ENCODE measurements around the gene MYCBP. TPM values are rescaled to one million over a fixed set of nuclear protein-coding genes. Genes with fewer than 3 reads are reported as not detected.
A peak's percentile ranks its signal among the peaks of the same experiment; 100 is the strongest.

Gene MYCBP
- total and polyA plus RNA-seq, 2 of the 8 experiments (the other 6 are each of a cell fraction or from before 2014, with no cell fraction given), result 22.4 to 38.2 TPM

DNA sequence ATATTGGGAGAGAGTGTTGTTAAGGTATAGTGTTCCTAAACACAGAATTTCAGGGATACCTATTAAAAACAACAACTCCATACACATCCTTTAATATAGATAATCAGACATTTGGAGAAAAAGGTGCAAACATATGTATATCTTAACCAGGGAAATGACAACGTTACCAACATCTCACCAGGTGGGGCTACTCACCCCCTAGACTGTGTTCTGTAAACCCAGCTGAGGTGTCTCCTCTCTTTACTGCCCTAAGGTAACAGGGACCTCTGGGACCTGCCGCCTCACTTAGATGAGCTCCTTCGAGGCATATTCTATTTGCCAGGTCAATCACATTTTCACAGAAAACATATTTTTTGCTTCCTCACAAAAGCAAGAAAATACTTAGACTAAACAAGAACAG, 26.9 kb downstream of the MYCBP start:
- Histone ChIP-seq H3K56ac (replicated peaks; ENCODE audit: insufficient read length, low read depth, low read length) (no peak overlapping the region), H3K4me1 (replicated peaks in 1 of 4; ENCODE audit: control insufficient read depth in 3 of 4, insufficient read depth in 4 of 4, low read length in 3 of 4) (no peaks in the 10 kb centered on the region), H4K20me1 (replicated peaks in 1 of 2; ENCODE audit: control insufficient read depth in 1 of 2, insufficient read depth in 2 of 2, low read length in 2 of 2) (peaks cover 0 to 1% of the 10 kb centered on the region in 2 experiments), H2AFZ (ENCODE audit: low read length) (no peak overlapping the region), H2BK120ac (replicated peaks; ENCODE audit: low read depth, low read length) (no peak overlapping the region), H3K27me3 (replicated peaks in 1 of 4; ENCODE audit: control insufficient read depth in 3 of 4, extremely low read depth in 1 of 4, insufficient read depth in 3 of 4, low read length in 3 of 4) (no peaks in the 10 kb centered on the region), H3K79me1 (ENCODE audit: low read depth, low read length) (no peaks in the 10 kb centered on the region), H3K23me2 (ENCODE audit: low read depth, low read length) (no peaks in the 10 kb centered on the region), H3K36me3 (ENCODE audit: control insufficient read depth in 2 of 4, insufficient read depth in 4 of 4, low read length in 3 of 4) (peaks cover 0 to 35% (median 15%) of the 10 kb centered on the region in 4 experiments; a peak in 7 of 8 replicates), H3K4me2 (ENCODE audit: insufficient read depth in 1 of 2, low read depth in 2 of 2, low read length in 2 of 2) (no peak overlapping the region), H2BK20ac (ENCODE audit: low read length) (no peak overlapping the region), H2BK15ac (ENCODE audit: low read length) (no peak overlapping the region), H3K18ac (ENCODE audit: extremely low read depth, low read length) (no peak overlapping the region), H3K9me3 (ENCODE audit: insufficient read depth in 2 of 2, low read depth in 1 of 2, low read length in 1 of 2) (no peaks in the 10 kb centered on the region), H3K14ac (ENCODE audit: insufficient read length) (no peak overlapping the region), H2AK5ac (ENCODE audit: low read depth, low read length) (no peak overlapping the region), H2BK5ac (ENCODE audit: low read depth, low read length) (no peak overlapping the region), H3K27ac (ENCODE audit: low read depth, low read length) (no peak overlapping the region), H4K5ac (ENCODE audit: insufficient read length, low read depth, low read length) (no peak overlapping the region), H3K79me2 (ENCODE audit: control insufficient read depth in 1 of 2, insufficient read depth in 2 of 2, low read length in 2 of 2) (no peaks in the 10 kb centered on the region), H2BK12ac (ENCODE audit: low read depth, low read length) (no peak overlapping the region), H3K9ac (replicated peaks in 1 of 4; ENCODE audit: extremely low read depth in 1 of 4, low read depth in 3 of 4, low read length in 3 of 4) (no peak overlapping the region), H3K4me3 (ENCODE audit: extremely low read depth in 1 of 4, insufficient read depth in 2 of 4, low read depth in 3 of 4, low read length in 4 of 4) (no peak overlapping the region), H4K91ac (replicated peaks; ENCODE audit: insufficient read length, low read length) (no peak overlapping the region), H3K4ac (replicated peaks; ENCODE audit: insufficient read length, low read depth, low read length) (no peak overlapping the region), H4K8ac (ENCODE audit: extremely low read depth, insufficient read depth, low read length) (no peak overlapping the region), H3K23ac (ENCODE audit: insufficient read length) (no peak overlapping the region)
- CTCF ChIA-PET (ENCODE audit: partially characterized antibody), result interaction anchor here (0.7 to 3.8 kb wide), 7 partner anchors 11 to 635 kb away, joined by 3 to 16 read pairs (median 3); no protein-coding TSS in a partner anchor
- TF ChIP-seq RAD21 (IDR thresholded peaks at IDR 0.05 in 1 of 2, conservative IDR thresholded peaks at IDR 0.05 in 1 of 2; ENCODE audit: low read depth in 2 of 2, low read length in 2 of 2) (peak; percentile 22 to 40; a peak in 3 of 4 replicates), EGR1 (IDR thresholded peaks at IDR 0.05; ENCODE audit: borderline replicate concordance, low read depth, low read length) (no peak)
- POLR2A ChIA-PET (ENCODE audit: partially characterized antibody), result interaction anchor here (1.4 to 1.6 kb wide), 2 partner anchors 11 to 13 kb away, joined by 3 to 4 read pairs; partner anchors contain the start of gene RRAGC
- DNase-seq (ENCODE audit: low read depth in 1 of 2, low spot score in 2 of 2) (no peak), FAIRE-seq (no peak)
- 86% methylated on average over 3 of the region's 3 CpGs; no CpG with 5 or more reads in 1 of the 2 experiments for WGBS, 2 experiments (ENCODE audit: extremely low coverage in 1 of 2, insufficient coverage in 1 of 2, insufficient read length in 1 of 2, insufficient replicate concordance in 2 of 2, low coverage in 1 of 2, low lambda C conversion rate in 2 of 2, missing lambda C conversion rate in 1 of 2)
